GM12878 (cell line): ENCODE measurements around the gene SMIM7. TPM values are rescaled to one million over a fixed set of nuclear protein-coding genes. Genes with fewer than 3 reads are reported as not detected.

Source experiments
- BHLHE40 ChIP-seq, 2 experiments: fragments of 450-650 bp in 1 of 2; IDR thresholded peaks; 2 replicates each; pipeline ENCODE4 v1.6.1; 2011 to 2017; ENCODE audit warnings: low read depth in 2 of 2, borderline replicate concordance in 1 of 2, improper control_type of control experiment in 1 of 2, low read length in 1 of 2, mild to moderate bottlenecking in 1 of 2
- CBFB ChIP-seq: IDR thresholded peaks from 2 replicates; pipeline ENCODE4 v1.6.1; 2016; ENCODE audit warnings: antibody characterized with exemption, low read depth
- CHD4 ChIP-seq: fragments of 200-600 bp; sonication (generic); IDR thresholded peaks from 2 replicates; pipeline ENCODE4 v1.6.1; 2016; ENCODE audit warnings: mild to moderate bottlenecking
- EP300 ChIP-seq, 2 experiments: fragments of 150-350 bp in 1 of 2; IDR thresholded peaks; 2 replicates each; pipeline ENCODE4 v1.6.1; 2011 to 2012; ENCODE audit warnings: low read depth in 2 of 2, low read length in 2 of 2, borderline replicate concordance in 1 of 2, improper control_type of control experiment in 1 of 2, inconsistent platforms in 1 of 2; ENCODE audit not compliant: control insufficient read depth in 1 of 2
- IKZF1 ChIP-seq: fragments of 450-650 bp; conservative IDR thresholded peaks from 2 replicates; pipeline ENCODE4 v1.6.1; 2017; ENCODE audit warnings: antibody characterized with exemption, mild to moderate bottlenecking
- POLR2AphosphoS5 ChIP-seq: IDR thresholded peaks from 2 replicates; pipeline ENCODE4 v1.6.1; 2011; ENCODE audit warnings: mild to moderate bottlenecking, low read length, inconsistent platforms
- RFX5 ChIP-seq: IDR thresholded peaks from 2 replicates; pipeline ENCODE4 v1.6.1; 2011; ENCODE audit warnings: low read depth, low read length, improper control_type of control experiment
- SREBF2 ChIP-seq: IDR thresholded peaks from 2 replicates; pipeline ENCODE4 v1.6.1; 2012; ENCODE audit warnings: mild to moderate bottlenecking, low read length
- STAT1 ChIP-seq: fragments of 450-650 bp; conservative IDR thresholded peaks from 2 replicates; pipeline ENCODE4 v1.6.1; 2014; ENCODE audit warnings: antibody characterized with exemption, mild to moderate bottlenecking
- TARDBP ChIP-seq: IDR thresholded peaks from 2 replicates; pipeline ENCODE4 v1.6.1; 2016; ENCODE audit warnings: borderline replicate concordance
- ZNF384 ChIP-seq: IDR thresholded peaks from 2 replicates; pipeline ENCODE4 v1.6.1; 2012; ENCODE audit warnings: low read depth, mild to moderate bottlenecking, low read length, improper control_type of control experiment, borderline replicate concordance
- polyA plus RNA-seq, 11 experiments: library from polyadenylated mRNA; depleted of rRNA in 4 of 11; unstranded in 6 of 11; stranded (reverse) in 5 of 11; fragments of >200 nt; fragmentation: Nextera tagmentation in 4 of 11; fragmentation: Illumina TruSeq in 1 of 11; extraction: Ambion mirVana in 4 of 11; extraction: Trizol in 1 of 11; gene quantifications; 1 replicate in 1 of 11; 2 replicates in 10 of 11; pipeline versions ENCODE4 v1.2.1 to v1.2.3, GENCODE V29; 2011 to 2016; ENCODE audit warnings: inconsistent platforms in 2 of 11, missing spikeins in 2 of 11, low read depth in 1 of 11
- total RNA-seq, 4 experiments: library from RNA; depleted of rRNA in 3 of 4; stranded (reverse); fragments of >200 nt in 3 of 4; fragmentation: Illumina TruSeq in 1 of 4; extraction: Trizol in 1 of 4; gene quantifications; 2 replicates each; pipeline versions ENCODE4 v1.2.1 to v1.2.3, GENCODE V29; 2013 to 2021
- TF ChIP-seq, protein P1 (sequence below): fragments of 450-650 bp; formaldehyde crosslinking; IDR thresholded peaks from 2 replicates; pipeline ENCODE4 v1.4.0; 2022; ENCODE audit warnings: mild to moderate bottlenecking, moderate library complexity
- TF ChIP-seq, protein P2 (sequence below): fragments of 450-650 bp; IDR thresholded peaks from 2 replicates; pipeline ENCODE4 v1.6.1; 2017; ENCODE audit warnings: mild to moderate bottlenecking
- TF ChIP-seq, protein P3 (sequence below): fragments of 450-650 bp; IDR thresholded peaks from 2 replicates; pipeline ENCODE4 v1.6.1; 2018; ENCODE audit warnings: mild to moderate bottlenecking, low read depth, moderate library complexity; ENCODE audit not compliant: partially characterized antibody
- TF ChIP-seq, protein P4 (sequence below): fragments of 450-650 bp; IDR thresholded peaks from 2 replicates; pipeline ENCODE4 v1.6.1; 2014; ENCODE audit warnings: mild to moderate bottlenecking
- TF ChIP-seq, protein P5 (sequence below): fragments of 450-650 bp; formaldehyde crosslinking; IDR thresholded peaks from 2 replicates; pipeline ENCODE4 v1.4.0; 2020; ENCODE audit warnings: mild to moderate bottlenecking, moderate library complexity

Gene SMIM7
- total and polyA plus RNA-seq, 10 of the 15 experiments (the other 5 are each of a cell fraction or from before 2014, with no cell fraction given) = 45.7 to 170 (median 70.8) TPM

DNA sequence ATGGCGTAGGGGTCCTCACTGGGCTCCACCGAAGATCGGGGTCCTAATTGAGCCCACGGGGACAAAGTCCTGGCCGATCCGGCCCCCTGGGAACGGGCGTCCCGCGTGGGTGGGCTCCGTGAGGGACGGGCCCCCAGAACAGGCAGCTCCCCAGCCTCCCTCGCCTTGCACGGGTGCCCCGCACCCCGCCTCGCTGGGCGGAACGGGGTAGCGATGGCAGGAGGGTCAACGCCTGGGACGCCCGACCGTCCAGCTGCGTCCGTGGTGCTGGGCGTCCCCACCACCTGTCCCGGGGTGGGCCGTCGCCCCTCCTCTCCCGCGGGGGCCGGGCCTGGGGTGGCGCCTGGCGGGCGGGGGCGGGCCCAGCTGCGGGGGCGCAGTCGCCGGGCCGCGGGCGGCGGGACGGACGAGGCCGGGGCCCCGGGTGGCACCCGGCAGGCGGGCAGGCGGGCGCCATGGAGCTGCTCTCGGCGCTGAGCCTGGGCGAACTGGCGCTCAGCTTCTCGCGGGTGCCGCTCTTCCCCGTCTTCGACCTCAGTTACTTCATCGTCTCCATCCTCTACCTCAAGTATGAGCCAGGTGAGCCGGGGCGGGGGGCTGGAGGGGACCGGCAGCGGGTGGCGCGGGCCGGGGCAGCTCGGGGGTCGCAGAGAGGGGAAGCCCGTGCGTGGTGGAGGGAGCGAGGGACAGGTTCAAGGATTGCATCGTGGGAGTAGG is 977 bp upstream of the SMIM7 start, which contains the start of gene TMEM38A (continued):
- TF ChIP-seq, protein P1, sequence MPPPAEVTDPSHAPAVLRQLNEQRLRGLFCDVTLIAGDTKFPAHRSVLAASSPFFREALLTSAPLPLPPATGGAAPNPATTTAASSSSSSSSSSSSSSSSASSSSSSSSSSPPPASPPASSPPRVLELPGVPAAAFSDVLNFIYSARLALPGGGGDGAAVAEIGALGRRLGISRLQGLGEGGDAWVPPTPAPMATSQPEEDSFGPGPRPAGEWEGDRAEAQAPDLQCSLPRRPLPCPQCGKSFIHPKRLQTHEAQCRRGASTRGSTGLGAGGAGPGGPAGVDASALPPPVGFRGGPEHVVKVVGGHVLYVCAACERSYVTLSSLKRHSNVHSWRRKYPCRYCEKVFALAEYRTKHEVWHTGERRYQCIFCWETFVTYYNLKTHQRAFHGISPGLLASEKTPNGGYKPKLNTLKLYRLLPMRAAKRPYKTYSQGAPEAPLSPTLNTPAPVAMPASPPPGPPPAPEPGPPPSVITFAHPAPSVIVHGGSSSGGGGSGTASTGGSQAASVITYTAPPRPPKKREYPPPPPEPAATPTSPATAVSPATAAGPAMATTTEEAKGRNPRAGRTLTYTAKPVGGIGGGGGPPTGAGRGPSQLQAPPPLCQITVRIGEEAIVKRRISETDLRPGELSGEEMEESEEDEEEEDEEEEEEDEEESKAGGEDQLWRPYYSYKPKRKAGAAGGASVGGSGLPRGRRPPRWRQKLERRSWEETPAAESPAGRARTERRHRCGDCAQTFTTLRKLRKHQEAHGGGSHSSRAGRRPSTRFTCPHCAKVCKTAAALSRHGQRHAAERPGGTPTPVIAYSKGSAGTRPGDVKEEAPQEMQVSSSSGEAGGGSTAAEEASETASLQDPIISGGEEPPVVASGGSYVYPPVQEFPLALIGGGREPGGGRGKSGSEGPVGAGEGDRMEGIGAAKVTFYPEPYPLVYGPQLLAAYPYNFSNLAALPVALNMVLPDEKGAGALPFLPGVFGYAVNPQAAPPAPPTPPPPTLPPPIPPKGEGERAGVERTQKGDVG (CRISPR knock-in tag) = no peak
- TF ChIP-seq TARDBP (no peak), IKZF1 (0 out of 2 replicates have a peak, but pooled peaks have one; percentile 22), STAT1 (no peak), POLR2AphosphoS5 (no peak; the same call in 1 of the 2 replicates), RFX5 (no peak), ZNF384 (no peak), CHD4 (no peak), BHLHE40 (IDR thresholded peaks at IDR 0.05; ENCODE audit: borderline replicate concordance in 1 of 2, low read depth in 2 of 2, low read length in 1 of 2) (peak in 1 of 2 experiments; percentile 79; a peak in 2 of 4 replicates), EP300 (IDR thresholded peaks at IDR 0.05; ENCODE audit: borderline replicate concordance in 1 of 2, control insufficient read depth in 1 of 2, low read depth in 2 of 2, low read length in 2 of 2) (no peak), SREBF2 (no peak), CBFB (no peak)
- TF ChIP-seq, protein P2, sequence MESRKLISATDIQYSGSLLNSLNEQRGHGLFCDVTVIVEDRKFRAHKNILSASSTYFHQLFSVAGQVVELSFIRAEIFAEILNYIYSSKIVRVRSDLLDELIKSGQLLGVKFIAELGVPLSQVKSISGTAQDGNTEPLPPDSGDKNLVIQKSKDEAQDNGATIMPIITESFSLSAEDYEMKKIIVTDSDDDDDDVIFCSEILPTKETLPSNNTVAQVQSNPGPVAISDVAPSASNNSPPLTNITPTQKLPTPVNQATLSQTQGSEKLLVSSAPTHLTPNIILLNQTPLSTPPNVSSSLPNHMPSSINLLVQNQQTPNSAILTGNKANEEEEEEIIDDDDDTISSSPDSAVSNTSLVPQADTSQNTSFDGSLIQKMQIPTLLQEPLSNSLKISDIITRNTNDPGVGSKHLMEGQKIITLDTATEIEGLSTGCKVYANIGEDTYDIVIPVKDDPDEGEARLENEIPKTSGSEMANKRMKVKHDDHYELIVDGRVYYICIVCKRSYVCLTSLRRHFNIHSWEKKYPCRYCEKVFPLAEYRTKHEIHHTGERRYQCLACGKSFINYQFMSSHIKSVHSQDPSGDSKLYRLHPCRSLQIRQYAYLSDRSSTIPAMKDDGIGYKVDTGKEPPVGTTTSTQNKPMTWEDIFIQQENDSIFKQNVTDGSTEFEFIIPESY = no peak
- TF ChIP-seq, protein P3, sequence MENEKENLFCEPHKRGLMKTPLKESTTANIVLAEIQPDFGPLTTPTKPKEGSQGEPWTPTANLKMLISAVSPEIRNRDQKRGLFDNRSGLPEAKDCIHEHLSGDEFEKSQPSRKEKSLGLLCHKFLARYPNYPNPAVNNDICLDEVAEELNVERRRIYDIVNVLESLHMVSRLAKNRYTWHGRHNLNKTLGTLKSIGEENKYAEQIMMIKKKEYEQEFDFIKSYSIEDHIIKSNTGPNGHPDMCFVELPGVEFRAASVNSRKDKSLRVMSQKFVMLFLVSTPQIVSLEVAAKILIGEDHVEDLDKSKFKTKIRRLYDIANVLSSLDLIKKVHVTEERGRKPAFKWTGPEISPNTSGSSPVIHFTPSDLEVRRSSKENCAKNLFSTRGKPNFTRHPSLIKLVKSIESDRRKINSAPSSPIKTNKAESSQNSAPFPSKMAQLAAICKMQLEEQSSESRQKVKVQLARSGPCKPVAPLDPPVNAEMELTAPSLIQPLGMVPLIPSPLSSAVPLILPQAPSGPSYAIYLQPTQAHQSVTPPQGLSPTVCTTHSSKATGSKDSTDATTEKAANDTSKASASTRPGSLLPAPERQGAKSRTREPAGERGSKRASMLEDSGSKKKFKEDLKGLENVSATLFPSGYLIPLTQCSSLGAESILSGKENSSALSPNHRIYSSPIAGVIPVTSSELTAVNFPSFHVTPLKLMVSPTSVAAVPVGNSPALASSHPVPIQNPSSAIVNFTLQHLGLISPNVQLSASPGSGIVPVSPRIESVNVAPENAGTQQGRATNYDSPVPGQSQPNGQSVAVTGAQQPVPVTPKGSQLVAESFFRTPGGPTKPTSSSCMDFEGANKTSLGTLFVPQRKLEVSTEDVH = no peak
- TF ChIP-seq, protein P4, sequence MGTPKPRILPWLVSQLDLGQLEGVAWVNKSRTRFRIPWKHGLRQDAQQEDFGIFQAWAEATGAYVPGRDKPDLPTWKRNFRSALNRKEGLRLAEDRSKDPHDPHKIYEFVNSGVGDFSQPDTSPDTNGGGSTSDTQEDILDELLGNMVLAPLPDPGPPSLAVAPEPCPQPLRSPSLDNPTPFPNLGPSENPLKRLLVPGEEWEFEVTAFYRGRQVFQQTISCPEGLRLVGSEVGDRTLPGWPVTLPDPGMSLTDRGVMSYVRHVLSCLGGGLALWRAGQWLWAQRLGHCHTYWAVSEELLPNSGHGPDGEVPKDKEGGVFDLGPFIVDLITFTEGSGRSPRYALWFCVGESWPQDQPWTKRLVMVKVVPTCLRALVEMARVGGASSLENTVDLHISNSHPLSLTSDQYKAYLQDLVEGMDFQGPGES = no peak
- TF ChIP-seq, protein P5, sequence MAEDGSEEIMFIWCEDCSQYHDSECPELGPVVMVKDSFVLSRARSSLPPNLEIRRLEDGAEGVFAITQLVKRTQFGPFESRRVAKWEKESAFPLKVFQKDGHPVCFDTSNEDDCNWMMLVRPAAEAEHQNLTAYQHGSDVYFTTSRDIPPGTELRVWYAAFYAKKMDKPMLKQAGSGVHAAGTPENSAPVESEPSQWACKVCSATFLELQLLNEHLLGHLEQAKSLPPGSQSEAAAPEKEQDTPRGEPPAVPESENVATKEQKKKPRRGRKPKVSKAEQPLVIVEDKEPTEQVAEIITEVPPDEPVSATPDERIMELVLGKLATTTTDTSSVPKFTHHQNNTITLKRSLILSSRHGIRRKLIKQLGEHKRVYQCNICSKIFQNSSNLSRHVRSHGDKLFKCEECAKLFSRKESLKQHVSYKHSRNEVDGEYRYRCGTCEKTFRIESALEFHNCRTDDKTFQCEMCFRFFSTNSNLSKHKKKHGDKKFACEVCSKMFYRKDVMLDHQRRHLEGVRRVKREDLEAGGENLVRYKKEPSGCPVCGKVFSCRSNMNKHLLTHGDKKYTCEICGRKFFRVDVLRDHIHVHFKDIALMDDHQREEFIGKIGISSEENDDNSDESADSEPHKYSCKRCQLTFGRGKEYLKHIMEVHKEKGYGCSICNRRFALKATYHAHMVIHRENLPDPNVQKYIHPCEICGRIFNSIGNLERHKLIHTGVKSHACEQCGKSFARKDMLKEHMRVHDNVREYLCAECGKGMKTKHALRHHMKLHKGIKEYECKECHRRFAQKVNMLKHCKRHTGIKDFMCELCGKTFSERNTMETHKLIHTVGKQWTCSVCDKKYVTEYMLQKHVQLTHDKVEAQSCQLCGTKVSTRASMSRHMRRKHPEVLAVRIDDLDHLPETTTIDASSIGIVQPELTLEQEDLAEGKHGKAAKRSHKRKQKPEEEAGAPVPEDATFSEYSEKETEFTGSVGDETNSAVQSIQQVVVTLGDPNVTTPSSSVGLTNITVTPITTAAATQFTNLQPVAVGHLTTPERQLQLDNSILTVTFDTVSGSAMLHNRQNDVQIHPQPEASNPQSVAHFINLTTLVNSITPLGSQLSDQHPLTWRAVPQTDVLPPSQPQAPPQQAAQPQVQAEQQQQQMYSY = no peak
